Endometrial microvascular endothelial cells (primary cell): Measurements from ENCODE around the gene FRYL. TPM values are rescaled to one million over a fixed set of nuclear protein-coding genes. Genes with fewer than 3 reads are reported as not detected.

ENCODE experiments used
- in situ Hi-C: cut with HindIII; loops from 2 replicates; pipeline ENCODE4 v1.10.0; 2017; ENCODE audit warnings: low sequenced_read_pairs, low pct_unique_long_range_greater_than_20kb; ENCODE audit errors: inconsistent ontology term
- total RNA-seq: library from RNA; depleted of rRNA; stranded (reverse); fragments of >200 nt; gene quantifications from one replicate; pipeline ENCODE4 v1.2.3, GENCODE V29; 2015; ENCODE audit errors: inconsistent ontology term

Gene FRYL
- total RNA-seq, 1 donor from 2014 or later = 57.8 TPM

GRCh38 chr4:48680848-48681568 lies 99.1 kb downstream of the FRYL start:
- in situ Hi-C loops = no loop called here

- in situ Hi-C loops = no loop called here
Measured at GRCh38 chr4:48673537-48673936, 106.5 kb downstream of the FRYL start.

GRCh38 chr4:48670587-48670986 lies 109.5 kb downstream of the FRYL start:
- in situ Hi-C loops = no loop called here

GRCh38 chr4:48669086-48669485 lies 111.0 kb downstream of the FRYL start:
- in situ Hi-C loops = no loop called here

GRCh38 chr4:48668254-48669017 lies 111.6 kb downstream of the FRYL start:
- in situ Hi-C loops = no loop called here

- in situ Hi-C loops = no loop called here
Measured at GRCh38 chr4:48667148-48667547, 112.9 kb downstream of the FRYL start.

- in situ Hi-C loops = no loop called here
Measured at GRCh38 chr4:48665555-48666186, 114.4 kb downstream of the FRYL start.

GRCh38 chr4:48664938-48665337 lies 115.1 kb downstream of the FRYL start:
- in situ Hi-C loops = no loop called here

- in situ Hi-C loops = no loop called here
Measured at GRCh38 chr4:48661391-48661790, 118.7 kb downstream of the FRYL start.

GRCh38 chr4:48660347-48660746 lies 119.7 kb downstream of the FRYL start:
- in situ Hi-C loops = no loop called here

- in situ Hi-C loops = no loop called here
Measured at GRCh38 chr4:48654015-48654664, 125.9 kb downstream of the FRYL start.

GRCh38 chr4:48653217-48654014 lies 126.7 kb downstream of the FRYL start:
- in situ Hi-C loops = no loop called here

- in situ Hi-C loops = no loop called here
Measured at GRCh38 chr4:48651914-48652313, 128.2 kb downstream of the FRYL start.

- in situ Hi-C loops = no loop called here
Measured at GRCh38 chr4:48649505-48649904, 130.6 kb downstream of the FRYL start.

- in situ Hi-C loops = no loop called here
Measured at GRCh38 chr4:48645225-48645794, 134.8 kb downstream of the FRYL start.

- in situ Hi-C loops = no loop called here
Measured at GRCh38 chr4:48642421-48643374, 137.4 kb downstream of the FRYL start.

GRCh38 chr4:48641401-48641800 lies 138.7 kb downstream of the FRYL start:
- in situ Hi-C loops = no loop called here
